GM12878 (cell line): ENCODE data around the gene TIPARP. TPM values are rescaled to one million over a fixed set of nuclear protein-coding genes. Genes with fewer than 3 reads are reported as not detected.
"Not testable (repeated sequence)": the region's sequence is repeated elsewhere in the genome, so short reads cannot be mapped to it uniquely, and the experiment has no call there.

Experiments used
- ATAC-seq: fragments of 200-7000 bp; cut with Tn5 transposase; 3 replicates; pipeline ENCODE4 v1.9.1; 2020; ENCODE audit warnings: mild to moderate bottlenecking, moderate library complexity
- BruUV-seq: library from RNA; stranded (reverse); fragments of 400-500 nt; replicated peaks from 2 replicates; lab custom pipeline; 2021; lab: Mats Ljungman, UMichigan
- CTCF ChIA-PET: fragments of 300-600 bp; sonication (Branson Sonifier 250); formaldehyde crosslinking; extraction: SDS; loops from one replicate; lab custom pipeline; 2021; ENCODE audit warnings: inconsistent platforms; lab: Yijun Ruan, JAX
- POLR2A ChIA-PET: fragments of 350-600 bp; formaldehyde crosslinking; extraction: SDS; loops from one replicate; lab custom pipeline; 2021; ENCODE audit warnings: inconsistent platforms; lab: Charles Lee
- RAD21 ChIA-PET: fragments of 300-600 bp; sonication (Branson Sonifier 250); formaldehyde crosslinking; loops from one replicate; lab custom pipeline; 2023; ENCODE audit warnings: antibody characterized with exemption; ENCODE audit not compliant: unreplicated experiment; lab: Charles Lee
- SMC1A ChIA-PET: fragments of 300-600 bp; sonication (Branson Sonifier 250); formaldehyde crosslinking; loops from one replicate; lab custom pipeline; 2023; ENCODE audit not compliant: unreplicated experiment, uncharacterized antibody; lab: Charles Lee
- DNase-seq: peaks from one replicate; pipeline ENCODE4 v3.0.0-alpha.2; 2011; ENCODE audit warnings: low read depth, low spot score
- FAIRE-seq: peaks from 3 replicates; lab custom pipeline; 2011; peaks lifted over from hg19 to GRCh38; lab: Jason Lieb, UNC
- H2AFZ ChIP-seq: 2 replicates; pipeline ENCODE4 v1.6.0; 2011; ENCODE audit warnings: low read depth, low read length, control low read depth; ENCODE audit not compliant: control insufficient read depth
- H3K27ac ChIP-seq: 2 replicates; pipeline ENCODE4 v1.5.1; 2011; ENCODE audit warnings: control low read depth; ENCODE audit not compliant: control insufficient read depth, insufficient read depth
- H3K27me3 ChIP-seq, 2 experiments: replicated peaks in 1 of 2; 2 replicates each; pipeline versions ENCODE4 v1.6.0 to v1.6.1; 2011; ENCODE audit warnings: low read length in 1 of 2; ENCODE audit not compliant: control insufficient read depth in 2 of 2, insufficient read depth in 2 of 2
- H3K36me3 ChIP-seq, 2 experiments: 2 replicates each; pipeline ENCODE4 v1.5.1; 2011; ENCODE audit warnings: low read length in 1 of 2; ENCODE audit not compliant: control insufficient read depth in 2 of 2, insufficient read depth in 2 of 2
- H3K4me1 ChIP-seq: 2 replicates; pipeline ENCODE4 v1.6.1; 2011; ENCODE audit warnings: mild to moderate bottlenecking, low read length, moderate library complexity, mixed read lengths; ENCODE audit not compliant: control insufficient read depth, insufficient read depth
- H3K4me2 ChIP-seq: 2 replicates; pipeline ENCODE4 v1.6.0; 2011; ENCODE audit warnings: control low read depth; ENCODE audit not compliant: control insufficient read depth, insufficient read depth
- H3K4me3 ChIP-seq: fragments of 200-600 bp; sonication (generic); 2 replicates; pipeline ENCODE4 v1.5.1; 2016
- H3K79me2 ChIP-seq: 2 replicates; pipeline ENCODE4 v1.6.0; 2011; ENCODE audit warnings: low read length; ENCODE audit not compliant: control insufficient read depth, insufficient read depth
- H3K9ac ChIP-seq: 2 replicates; pipeline ENCODE4 v1.8.0; 2011; ENCODE audit warnings: low read length, control low read depth, mixed read lengths; ENCODE audit not compliant: control insufficient read depth, insufficient read depth
- H3K9me3 ChIP-seq: replicated peaks from 3 replicates; pipeline ENCODE4 v1.5.1; 2011; ENCODE audit warnings: mild to moderate bottlenecking, low read length; ENCODE audit not compliant: control insufficient read depth, insufficient read depth
- H4K20me1 ChIP-seq: 2 replicates; pipeline ENCODE4 v1.6.0; 2011; ENCODE audit not compliant: control insufficient read depth, insufficient read depth
- CEBPZ ChIP-seq: fragments of 150-350 bp; IDR thresholded peaks from 2 replicates; pipeline ENCODE4 v1.6.1; 2016; ENCODE audit warnings: low read depth, low read length
- SRF ChIP-seq, 2 experiments: IDR thresholded peaks; 2 replicates each; pipeline ENCODE4 v1.6.1; 2011; ENCODE audit warnings: low read depth in 2 of 2, low read length in 2 of 2, mild to moderate bottlenecking in 1 of 2, moderate library complexity in 1 of 2
- WGBS: methylation state at CpG from one replicate; pipeline ENCODE4 v1.1.6; 2016; ENCODE audit warnings: low lambda C conversion rate; ENCODE audit not compliant: insufficient replicate concordance, insufficient coverage; ENCODE audit errors: missing lambda C conversion rate; 5-methylcytosine and 5-hydroxymethylcytosine counted together
- in situ Hi-C: fragments of 300-500 bp; cut with MboI; formaldehyde crosslinking; loops from 9 replicates; pipeline ENCODE4 v1.14.3; 2018; ENCODE audit warnings: mixed read lengths
- intact Hi-C: fragments of 100-400 bp; cut with micrococcal nuclease; formaldehyde crosslinking; loops from one replicate; pipeline ENCODE4 v1.14.2; 2022; ENCODE audit not compliant: unreplicated experiment
- polyA plus RNA-seq, 11 experiments: library from polyadenylated mRNA; depleted of rRNA in 4 of 11; unstranded in 6 of 11; stranded (reverse) in 5 of 11; fragments of >200 nt; fragmentation: Nextera tagmentation in 4 of 11; fragmentation: Illumina TruSeq in 1 of 11; extraction: Ambion mirVana in 4 of 11; extraction: Trizol in 1 of 11; gene quantifications; 1 replicate in 1 of 11; 2 replicates in 10 of 11; pipeline versions ENCODE4 v1.2.1 to v1.2.3, GENCODE V29; 2011 to 2016; ENCODE audit warnings: inconsistent platforms in 2 of 11, missing spikeins in 2 of 11, low read depth in 1 of 11
- total RNA-seq, 4 experiments: library from RNA; depleted of rRNA in 3 of 4; stranded (reverse); fragments of >200 nt in 3 of 4; fragmentation: Illumina TruSeq in 1 of 4; extraction: Trizol in 1 of 4; gene quantifications; 2 replicates each; pipeline versions ENCODE4 v1.2.1 to v1.2.3, GENCODE V29; 2013 to 2021

TIPARP gene
- total and polyA plus RNA-seq, 10 of the 15 experiments (the other 5 are each of a cell fraction or from before 2014, with no cell fraction given), result 3.2 to 21.5 (median 12.0) TPM

- TF ChIP-seq CEBPZ, result no peak
These were observed 36.7 kb downstream of the TIPARP start (continued) for GRCh38 chr3:156711113-156711512.

GRCh38 chr3:156711944-156712343, 37.6 kb downstream of the TIPARP start:
- H3K9ac ChIP-seq, in situ Hi-C loops, BruUV-seq, SMC1A ChIA-PET, RAD21 ChIA-PET, POLR2A ChIA-PET, intact Hi-C loops, H3K4me2 ChIP-seq, H3K27ac ChIP-seq, DNase-seq, H3K79me2 ChIP-seq, H3K4me1 ChIP-seq, H3K27me3 ChIP-seq, H2AFZ ChIP-seq, H4K20me1 ChIP-seq, CTCF ChIA-PET, H3K9me3 ChIP-seq, H3K4me3 ChIP-seq: not testable (repeated sequence)
- ATAC-seq, result peak; percentile 93
- peak in 1 of 2 experiments; percentile 38; a peak in 1 of 4 replicates for TF ChIP-seq SRF (IDR thresholded peaks at IDR 0.05; ENCODE audit: low read depth in 2 of 2, low read length in 2 of 2)
- peaks cover 0 to 12% of the 10 kb centered on the region in 2 experiments; a peak in 2 of 4 replicates for H3K36me3 ChIP-seq
- 98% methylated on average over 4 of the region's 4 CpGs for WGBS
- peak; percentile 47 for FAIRE-seq
